Stimulated activated effector memory CD8-positive, alpha-beta T cell treated with anti-CD3 and anti-CD28 coated beads, Interleukin-12 subunit alpha, Interleukin-12 subunit beta, amount 100 ng/mL, for 72 hours (primary cell): ENCODE measurements around the gene SLC13A5.

ENCODE experiments used
- ATAC-seq: fragments of 150-1000 bp; cut with Tn5 transposase; 2 replicates; pipeline ENCODE4 v1.10.0; 2021
- DNase-seq, 2 donors: peaks; one replicate each; pipeline ENCODE4 v3.0.0; 2021 to 2022; ENCODE audit warnings: low spot score in 2 of 2
- H3K27ac Mint-ChIP-seq: one replicate; pipeline ENCODE4 v1.8.0; 2022; ENCODE audit warnings: mild to moderate bottlenecking, mixed read lengths
- H3K36me3 Mint-ChIP-seq: one replicate; pipeline ENCODE4 v1.8.0; 2022; ENCODE audit warnings: mild to moderate bottlenecking, mixed read lengths
- H3K4me1 Mint-ChIP-seq: one replicate; pipeline ENCODE4 v1.8.0; 2022; ENCODE audit warnings: mixed read lengths
- H3K4me3 Mint-ChIP-seq: one replicate; pipeline ENCODE4 v1.8.0; 2022; ENCODE audit warnings: mild to moderate bottlenecking, mixed read lengths
- H3K9me3 Mint-ChIP-seq: one replicate; pipeline ENCODE4 v1.8.0; 2022; ENCODE audit warnings: mixed read lengths

Gene SLC13A5

DNA sequence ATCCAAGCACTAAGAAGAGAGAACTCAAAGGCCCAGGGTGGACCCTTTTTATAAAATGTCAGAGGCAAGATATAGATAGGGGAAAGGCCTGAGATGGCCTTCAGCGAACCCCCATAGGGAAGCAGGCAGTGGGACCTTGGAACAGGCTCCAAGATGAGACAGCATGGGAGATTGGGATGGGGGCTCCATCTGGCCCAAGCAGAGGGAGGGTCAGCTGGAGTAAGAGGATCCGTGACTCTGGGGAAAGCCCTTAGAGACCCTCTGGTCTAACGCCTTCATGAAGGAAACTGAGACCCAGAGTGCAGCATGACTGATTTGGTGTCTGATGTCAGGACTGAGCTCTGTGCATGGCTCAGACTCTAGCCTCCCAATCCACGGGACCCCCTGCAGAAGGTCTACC lies 30.8 kb downstream of the SLC13A5 start:
- H3K4me3 Mint-ChIP-seq, result no peak overlapping the region
- ATAC-seq, result no peak
- H3K9me3 Mint-ChIP-seq, result no peaks in the 10 kb centered on the region
- no peak overlapping the region for H3K27ac Mint-ChIP-seq
- H3K36me3 Mint-ChIP-seq, result no peaks in the 10 kb centered on the region
- no peak for DNase-seq
- peaks cover 15% of the 10 kb centered on the region for H3K4me1 Mint-ChIP-seq

DNA sequence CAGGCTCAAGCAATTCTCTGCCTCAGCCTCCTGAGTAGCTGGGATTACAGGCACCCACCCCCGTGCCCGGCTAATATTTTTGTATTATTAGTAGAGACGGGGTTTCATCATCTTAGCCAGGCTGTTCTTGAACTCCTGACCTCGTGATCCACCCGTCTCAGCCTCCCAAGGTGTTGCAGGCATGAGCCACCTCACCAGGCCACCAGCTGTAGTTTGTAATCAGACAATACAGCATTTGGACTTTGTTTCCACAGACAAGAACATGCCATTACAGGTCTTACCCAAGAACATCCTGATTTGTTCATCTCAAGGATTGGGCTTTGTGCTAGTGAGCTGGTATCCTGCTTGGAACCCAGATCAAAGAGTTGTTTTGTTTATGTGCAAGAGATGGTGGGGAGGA lies 31.5 kb downstream of the SLC13A5 start:
- no peaks in the 10 kb centered on the region for H3K36me3 Mint-ChIP-seq
- no peak overlapping the region for H3K27ac Mint-ChIP-seq
- no peak overlapping the region for H3K4me3 Mint-ChIP-seq
- no peaks in the 10 kb centered on the region for H3K9me3 Mint-ChIP-seq
- ATAC-seq (no peak), DNase-seq (no peak)
- H3K4me1 Mint-ChIP-seq, result peaks cover 19% of the 10 kb centered on the region

DNA sequence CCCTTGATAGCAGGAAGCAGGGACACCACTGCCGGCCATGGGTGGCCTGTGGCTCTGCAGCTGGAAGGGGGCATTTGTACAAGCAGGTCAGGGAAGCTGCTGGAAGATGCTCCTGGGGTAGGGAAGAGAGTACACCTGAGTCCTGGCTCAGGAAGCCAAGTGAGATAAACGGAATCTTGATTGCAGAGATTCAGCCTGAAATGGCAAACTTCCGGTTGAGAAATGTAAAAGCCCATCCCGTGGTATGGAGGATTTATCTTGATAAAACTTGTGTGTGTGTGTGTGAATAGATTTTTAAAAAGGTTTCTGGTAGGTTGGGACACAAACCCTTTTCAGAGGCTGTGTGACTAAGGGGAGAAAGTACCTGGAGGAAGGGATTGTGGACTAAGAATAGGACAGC lies 32.0 kb downstream of the SLC13A5 start:
- DNase-seq (no peak), ATAC-seq (no peak)
- Mint-ChIP-seq H3K4me1 (peaks cover 19% of the 10 kb centered on the region), H3K4me3 (no peak overlapping the region), H3K36me3 (no peaks in the 10 kb centered on the region), H3K27ac (no peak overlapping the region), H3K9me3 (no peaks in the 10 kb centered on the region)

DNA sequence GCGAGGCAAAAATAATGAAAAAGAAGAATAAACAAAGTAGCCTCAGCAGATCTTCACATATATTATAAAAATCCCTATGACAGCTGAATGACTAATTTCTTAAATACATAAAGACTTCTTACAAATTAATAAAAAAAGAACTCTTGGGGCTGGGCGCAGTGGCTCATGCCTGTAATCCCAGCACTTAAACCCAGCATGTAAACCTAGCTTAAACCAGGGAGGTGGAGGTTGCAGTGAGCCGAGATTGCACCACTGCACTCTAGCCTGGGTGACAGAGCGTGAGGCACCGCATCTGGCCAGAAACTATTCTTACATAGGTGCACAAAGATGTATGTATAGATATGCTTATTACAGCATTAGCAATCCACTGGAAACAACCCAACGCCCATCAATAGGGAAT lies 33.9 kb downstream of the SLC13A5 start:
- no peak overlapping the region for H3K27ac Mint-ChIP-seq
- H3K36me3 Mint-ChIP-seq, result no peaks in the 10 kb centered on the region
- ATAC-seq (no peak), DNase-seq (no peak)
- H3K4me1 Mint-ChIP-seq, result peaks cover 19% of the 10 kb centered on the region
- H3K4me3 Mint-ChIP-seq, result no peak overlapping the region
- no peaks in the 10 kb centered on the region for H3K9me3 Mint-ChIP-seq

DNA sequence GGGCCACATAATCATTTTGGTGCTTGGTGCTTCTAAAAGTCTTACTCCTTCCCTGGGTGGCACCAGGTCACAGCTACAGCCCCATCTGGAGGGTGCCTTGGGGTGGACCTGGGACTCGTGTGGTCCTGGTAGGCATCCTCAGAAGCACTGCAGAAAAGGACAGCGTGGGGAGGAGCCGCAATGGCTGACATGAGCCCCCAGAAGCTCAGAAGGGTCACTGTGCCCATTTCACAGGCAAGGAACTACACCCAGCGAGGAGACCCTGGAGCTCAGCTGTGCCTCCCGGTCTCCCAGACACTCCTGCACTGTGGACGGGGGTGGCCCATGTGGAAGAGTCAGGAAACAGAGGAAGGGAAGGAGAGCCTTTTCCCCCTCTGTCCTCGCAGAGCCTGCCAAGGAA lies 35.2 kb downstream of the SLC13A5 start:
- no peak for DNase-seq
- Mint-ChIP-seq H3K9me3 (no peaks in the 10 kb centered on the region), H3K36me3 (no peaks in the 10 kb centered on the region), H3K27ac (peak overlapping the region; percentile 0), H3K4me1 (peaks cover 19% of the 10 kb centered on the region), H3K4me3 (no peak overlapping the region)
- ATAC-seq, result no peak

DNA sequence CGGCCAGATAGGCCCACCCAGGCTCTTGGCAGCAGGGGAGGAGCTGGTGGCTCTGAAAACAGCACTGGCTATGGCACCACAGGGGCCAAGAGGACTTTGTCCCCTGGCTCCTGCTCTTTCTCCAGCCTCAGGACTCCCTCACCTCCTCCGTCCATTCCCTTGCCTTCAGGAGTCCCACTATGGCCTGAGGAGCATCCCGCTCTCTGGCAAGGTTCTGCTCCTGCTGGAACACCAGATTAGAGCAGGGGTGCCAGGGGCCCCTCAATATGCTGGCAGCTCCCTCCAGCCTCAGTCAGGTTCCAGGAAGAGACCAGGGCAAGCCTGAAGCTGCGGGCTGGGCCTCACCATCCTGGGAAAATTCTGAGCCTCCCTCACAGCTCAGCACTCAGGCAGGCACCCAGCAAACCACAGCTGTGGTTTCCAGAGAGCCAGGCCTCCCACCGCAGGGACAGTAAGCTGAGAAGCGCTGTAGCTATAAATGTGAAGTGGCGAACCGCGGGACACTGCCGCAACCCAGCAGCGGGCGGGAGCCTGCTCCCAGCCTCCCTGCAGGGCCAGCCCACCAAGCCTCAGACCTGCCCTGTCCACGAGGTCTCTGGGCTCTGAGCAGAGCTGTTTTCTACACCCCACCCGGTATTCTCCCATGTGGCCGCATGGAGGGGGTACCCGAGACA lies 35.9 kb downstream of the SLC13A5 start:
- ATAC-seq (peak; percentile 70), DNase-seq (no peak)
- Mint-ChIP-seq H3K4me3 (no peak overlapping the region), H3K27ac (peak overlapping the region; percentile 45), H3K4me1 (peaks cover 19% of the 10 kb centered on the region), H3K9me3 (no peaks in the 10 kb centered on the region), H3K36me3 (no peaks in the 10 kb centered on the region)

DNA sequence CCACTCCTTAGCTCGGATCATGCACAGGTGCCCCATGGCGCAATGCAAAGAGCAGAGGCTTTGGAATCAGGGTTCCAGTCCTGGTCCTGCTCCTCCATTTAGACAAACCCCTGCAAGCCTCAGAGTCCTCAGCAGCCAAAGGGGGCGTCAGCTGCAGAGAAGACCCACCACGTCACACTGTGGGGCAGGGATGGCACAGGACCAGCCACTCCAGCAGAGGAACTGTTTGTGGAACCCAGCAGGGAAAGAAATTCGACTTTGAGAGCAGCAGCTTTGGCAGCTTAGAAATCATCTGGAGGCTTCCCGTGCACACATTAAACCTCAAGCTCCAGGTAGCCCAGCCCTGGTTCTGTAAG lies 36.4 kb downstream of the SLC13A5 start:
- no peak overlapping the region for H3K4me3 Mint-ChIP-seq
- no peak overlapping the region for H3K27ac Mint-ChIP-seq
- ATAC-seq (no peak), DNase-seq (no peak)
- H3K9me3 Mint-ChIP-seq, result no peaks in the 10 kb centered on the region
- peaks cover 19% of the 10 kb centered on the region for H3K4me1 Mint-ChIP-seq
- no peaks in the 10 kb centered on the region for H3K36me3 Mint-ChIP-seq

DNA sequence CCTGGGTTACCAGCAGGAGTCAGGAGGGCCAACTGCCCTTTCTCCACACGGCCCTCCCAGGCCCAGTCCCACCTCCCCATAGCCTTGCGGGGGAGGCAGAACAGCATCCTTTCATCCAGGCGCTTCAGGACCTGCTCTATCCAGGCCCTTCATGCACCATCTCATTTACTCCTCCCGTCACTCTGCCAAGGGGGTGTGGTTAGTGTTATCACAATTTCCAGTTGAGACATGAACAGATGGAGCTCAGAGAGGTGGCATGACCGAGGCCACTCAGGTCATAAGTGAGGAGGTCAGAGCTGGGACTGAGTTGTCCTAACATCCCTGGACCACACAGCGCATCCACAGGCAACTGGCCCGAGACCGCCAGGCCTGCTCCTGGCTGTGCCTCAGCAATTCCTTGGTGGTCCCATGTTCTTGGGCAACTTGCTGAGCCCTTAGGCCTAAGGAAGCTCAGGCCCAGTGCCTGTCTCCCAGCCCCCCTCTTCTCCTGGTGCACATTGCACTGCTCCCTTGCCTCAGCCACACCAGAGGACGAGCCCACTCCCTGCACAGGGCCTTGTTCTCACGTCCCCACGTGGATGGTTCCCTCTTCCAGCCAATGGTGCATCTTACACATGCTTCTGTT lies 37.9 kb downstream of the SLC13A5 start:
- ATAC-seq (no peak), DNase-seq (no peak)
- H3K36me3 Mint-ChIP-seq, result no peaks in the 10 kb centered on the region
- H3K4me3 Mint-ChIP-seq, result no peak overlapping the region
- H3K27ac Mint-ChIP-seq, result no peak overlapping the region
- no peaks in the 10 kb centered on the region for H3K9me3 Mint-ChIP-seq
- H3K4me1 Mint-ChIP-seq, result peaks cover 19% of the 10 kb centered on the region

DNA sequence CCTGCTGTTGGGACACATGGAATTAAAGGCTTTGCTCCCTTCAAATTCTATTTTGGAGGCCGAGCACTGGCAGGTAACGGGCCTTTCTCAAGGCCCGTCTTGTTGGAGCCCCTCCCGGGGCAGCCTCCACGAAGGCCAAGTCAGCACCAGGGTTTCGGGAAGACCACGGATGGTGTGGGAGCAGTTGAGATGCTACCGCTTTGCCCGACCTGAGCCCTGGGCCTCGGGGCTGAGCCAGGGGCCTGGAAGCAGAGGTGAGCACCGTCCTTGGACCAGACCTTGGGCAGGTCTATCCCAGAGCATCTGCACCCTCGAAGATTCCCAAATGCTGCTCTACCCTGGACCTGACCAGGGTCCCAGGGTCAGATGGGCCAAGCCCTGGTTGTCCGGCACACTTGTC lies 38.6 kb downstream of the SLC13A5 start:
- Mint-ChIP-seq H3K27ac (no peak overlapping the region), H3K36me3 (no peaks in the 10 kb centered on the region), H3K9me3 (no peaks in the 10 kb centered on the region), H3K4me1 (peaks cover 22% of the 10 kb centered on the region), H3K4me3 (no peak overlapping the region)
- ATAC-seq (no peak), DNase-seq (no peak)

DNA sequence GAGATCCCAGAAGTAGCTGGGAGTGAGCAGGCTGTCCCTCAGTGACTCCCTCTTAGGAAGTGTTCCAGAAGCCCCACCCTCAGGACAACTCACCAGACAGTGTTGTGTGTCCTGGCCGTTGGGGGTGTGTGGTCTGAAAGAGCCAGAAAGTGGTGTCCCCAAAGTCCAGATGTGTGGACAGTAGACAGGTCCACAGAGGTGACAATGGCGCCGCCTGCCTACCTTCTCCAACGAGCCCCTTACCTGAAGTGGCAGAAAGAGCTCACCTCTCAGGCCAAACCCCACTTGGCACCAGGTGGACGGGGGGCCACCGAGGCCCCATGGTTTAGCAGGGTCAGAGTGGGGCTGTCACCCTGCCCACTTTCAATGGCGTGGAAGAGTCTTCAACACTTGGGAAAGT lies 41.7 kb downstream of the SLC13A5 start:
- no peaks in the 10 kb centered on the region for H3K9me3 Mint-ChIP-seq
- DNase-seq (no peak), ATAC-seq (no peak)
- H3K4me1 Mint-ChIP-seq, result peaks cover 16% of the 10 kb centered on the region
- H3K27ac Mint-ChIP-seq, result no peak overlapping the region
- H3K4me3 Mint-ChIP-seq, result no peak overlapping the region
- H3K36me3 Mint-ChIP-seq, result no peaks in the 10 kb centered on the region

DNA sequence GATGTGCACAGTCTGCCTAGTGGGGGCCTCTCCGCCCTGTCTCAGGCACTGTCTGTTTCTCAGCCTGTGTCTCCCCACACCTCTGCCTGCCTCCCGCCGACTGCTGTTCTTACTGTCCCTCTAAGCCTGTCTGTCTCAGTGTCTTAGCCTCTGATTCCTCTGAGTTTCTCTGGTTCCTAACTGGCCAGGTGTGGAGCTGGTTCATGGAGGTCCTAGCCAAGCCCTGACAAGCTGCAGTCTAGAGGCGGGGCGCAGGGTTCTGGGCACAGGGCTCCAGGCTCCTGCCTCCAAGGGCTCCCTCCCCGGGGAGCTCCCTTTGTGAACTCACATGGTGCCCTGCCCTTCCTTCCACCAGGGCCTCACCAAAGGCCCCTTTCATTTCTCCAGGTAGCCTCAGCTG lies 42.2 kb downstream of the SLC13A5 start:
- ATAC-seq (no peak), DNase-seq (no peak)
- H3K4me3 Mint-ChIP-seq, result no peak overlapping the region
- H3K9me3 Mint-ChIP-seq, result no peaks in the 10 kb centered on the region
- no peak overlapping the region for H3K27ac Mint-ChIP-seq
- no peaks in the 10 kb centered on the region for H3K36me3 Mint-ChIP-seq
- peaks cover 16% of the 10 kb centered on the region for H3K4me1 Mint-ChIP-seq

DNA sequence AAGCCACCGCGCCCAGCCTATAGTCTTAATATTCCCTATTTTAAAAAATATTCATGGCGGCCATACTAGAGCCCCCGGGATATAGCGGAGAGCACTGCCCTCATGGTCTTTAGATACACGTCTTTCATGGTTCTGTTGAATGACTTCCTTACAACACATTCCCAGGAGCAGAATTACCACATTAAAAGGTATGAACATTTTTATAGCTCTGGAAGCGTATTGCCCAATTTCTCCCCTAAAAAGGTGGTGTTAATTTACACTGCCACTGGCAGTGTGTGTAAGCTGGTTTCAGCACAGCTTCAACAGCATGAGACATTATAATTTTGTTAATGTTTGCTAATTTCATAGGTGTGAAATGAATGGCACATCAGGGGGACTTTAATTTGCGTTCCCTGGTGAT lies 42.6 kb downstream of the SLC13A5 start:
- no peaks in the 10 kb centered on the region for H3K9me3 Mint-ChIP-seq
- H3K4me3 Mint-ChIP-seq, result no peak overlapping the region
- H3K27ac Mint-ChIP-seq, result no peak overlapping the region
- DNase-seq (no peak), ATAC-seq (no peak)
- peaks cover 16% of the 10 kb centered on the region for H3K4me1 Mint-ChIP-seq
- no peaks in the 10 kb centered on the region for H3K36me3 Mint-ChIP-seq

DNA sequence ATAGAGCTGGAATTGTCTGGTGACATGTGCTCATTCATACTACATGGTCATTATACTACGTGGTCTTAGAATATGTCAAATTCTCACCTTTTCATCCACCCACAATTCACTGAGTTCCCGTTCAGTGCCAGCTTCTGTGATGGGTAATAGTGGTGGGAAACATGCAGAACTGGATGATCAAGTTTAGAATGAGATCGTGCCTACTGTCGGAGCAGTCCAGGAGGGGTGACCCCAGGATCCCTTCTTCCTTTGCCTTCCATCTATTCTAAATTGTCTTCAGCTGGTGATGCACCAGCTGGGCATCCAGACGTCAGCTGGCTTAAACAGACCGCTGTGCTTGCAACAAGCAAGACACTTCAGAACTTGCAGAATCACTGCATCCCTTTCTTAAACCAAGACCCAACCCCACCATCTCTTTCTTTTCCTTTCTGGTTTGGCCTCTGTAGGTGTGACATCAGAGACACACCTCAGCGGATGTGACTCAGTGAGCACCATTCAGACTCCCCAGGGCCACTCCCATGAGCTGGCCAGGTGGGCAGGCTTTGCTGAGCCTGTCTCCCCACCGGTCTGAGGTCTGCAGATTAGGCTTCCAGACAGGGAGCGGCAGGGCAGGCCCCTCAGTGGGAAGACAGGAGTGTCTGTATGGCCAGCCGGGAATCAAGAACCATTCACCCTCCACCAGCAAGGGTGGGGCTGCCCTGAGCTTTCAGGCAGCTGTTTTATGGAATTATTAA lies 43.5 kb downstream of the SLC13A5 start:
- no peaks in the 10 kb centered on the region for H3K36me3 Mint-ChIP-seq
- no peak overlapping the region for H3K4me3 Mint-ChIP-seq
- H3K4me1 Mint-ChIP-seq, result peaks cover 16% of the 10 kb centered on the region
- H3K9me3 Mint-ChIP-seq, result no peaks in the 10 kb centered on the region
- ATAC-seq, result peak; percentile 56
- no peak overlapping the region for H3K27ac Mint-ChIP-seq
- no peak for DNase-seq

DNA sequence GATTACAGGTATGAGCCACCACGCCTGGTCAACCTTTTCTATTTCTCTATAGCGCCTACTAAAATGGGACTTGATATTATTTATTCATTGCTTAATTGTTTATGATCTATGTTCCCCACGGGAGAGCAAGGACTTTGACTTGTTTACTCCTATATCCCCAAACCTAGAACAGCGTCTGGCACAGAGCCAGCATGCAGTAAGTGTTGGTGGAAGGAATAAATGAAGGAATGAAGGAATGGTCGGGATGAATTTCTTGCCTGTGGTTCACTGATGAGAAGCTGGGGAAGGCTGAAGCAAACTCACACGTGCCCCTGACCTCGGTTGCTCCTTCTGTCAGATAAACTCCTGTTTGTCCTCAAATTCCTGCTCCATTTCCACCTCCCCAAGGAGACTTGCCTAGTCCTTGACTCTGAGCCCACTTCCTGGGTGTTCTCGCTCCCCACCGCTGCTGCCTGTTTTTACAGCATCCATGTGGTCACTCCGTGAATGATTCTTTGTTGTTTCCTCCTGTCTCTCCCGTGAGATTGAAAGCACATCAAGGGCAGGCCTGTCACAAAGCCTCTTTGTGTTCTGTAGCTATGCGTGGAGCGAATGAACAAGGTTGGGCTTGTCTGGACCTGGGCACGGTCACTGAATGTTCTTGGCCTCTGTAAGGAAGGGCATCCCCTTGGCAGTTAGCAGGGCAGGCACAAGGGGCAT lies 44.3 kb downstream of the SLC13A5 start:
- H3K9me3 Mint-ChIP-seq, result no peaks in the 10 kb centered on the region
- peaks cover 16% of the 10 kb centered on the region for H3K4me1 Mint-ChIP-seq
- no peak for ATAC-seq
- H3K4me3 Mint-ChIP-seq, result no peak overlapping the region
- DNase-seq, result no peak
- H3K27ac Mint-ChIP-seq, result no peak overlapping the region
- no peaks in the 10 kb centered on the region for H3K36me3 Mint-ChIP-seq

DNA sequence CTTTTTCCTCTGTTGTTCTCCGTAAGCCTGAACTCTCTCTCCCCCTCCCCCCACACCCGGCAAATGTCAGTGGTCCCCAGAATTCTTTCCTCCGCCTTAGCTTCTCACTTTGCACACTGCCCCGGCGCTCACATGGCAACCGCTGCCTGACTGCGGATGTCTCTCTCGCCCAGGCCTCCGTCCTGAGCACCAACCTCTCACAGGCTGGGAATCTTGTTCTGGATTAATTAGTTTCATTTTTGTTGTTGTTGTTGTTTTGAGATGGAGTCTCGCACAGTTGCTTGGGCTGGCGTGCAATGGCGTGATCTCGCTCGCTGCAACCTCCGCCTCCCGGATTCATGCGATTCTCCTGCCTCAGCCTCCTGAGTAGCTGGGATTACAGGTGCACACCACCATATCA lies 45.0 kb downstream of the SLC13A5 start:
- Mint-ChIP-seq H3K36me3 (no peaks in the 10 kb centered on the region), H3K4me3 (no peak overlapping the region)
- ATAC-seq, result no peak

DNA sequence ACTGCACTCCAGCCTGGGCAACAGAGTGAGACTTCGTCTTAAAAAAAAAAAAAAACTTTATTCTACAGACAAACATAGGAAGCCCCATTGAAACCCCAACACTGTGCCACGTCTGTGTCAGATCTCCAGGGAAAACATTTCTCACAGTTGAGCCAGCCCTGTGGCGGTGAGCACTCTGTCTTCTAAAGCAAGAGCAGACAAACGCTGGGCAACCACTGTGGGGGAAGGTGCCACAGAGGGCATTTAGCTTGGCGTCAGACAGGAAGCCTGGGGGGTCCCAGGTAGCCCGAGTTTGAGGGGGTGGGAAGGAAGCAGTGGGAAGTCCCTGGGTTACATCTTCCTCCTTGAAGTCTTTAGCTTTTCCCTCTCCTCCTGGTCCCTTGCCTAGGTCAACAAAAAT lies 45.7 kb downstream of the SLC13A5 start:
- Mint-ChIP-seq H3K9me3 (no peaks in the 10 kb centered on the region), H3K36me3 (no peaks in the 10 kb centered on the region), H3K27ac (peak overlapping the region; percentile 41), H3K4me1 (peaks cover 16% of the 10 kb centered on the region), H3K4me3 (no peak overlapping the region)
- no peak for DNase-seq
- peak; percentile 43 for ATAC-seq

More for the DNA sequence above, 45.0 kb downstream of the SLC13A5 start:
- DNase-seq, result no peak
- Mint-ChIP-seq H3K27ac (peak overlapping the region; percentile 41), H3K4me1 (peaks cover 16% of the 10 kb centered on the region), H3K9me3 (no peaks in the 10 kb centered on the region)
